Right lobe of liver (tissue), 4 donors: Measurements from ENCODE around the gene UBAC2.

Source experiments
- POLR2A ChIP-seq: fragments of 450-650 bp; IDR thresholded peaks from one replicate; pipeline ENCODE4 v1.6.1; 2017; ENCODE audit warnings: antibody characterized with exemption, mild to moderate bottlenecking
- TF ChIP-seq, protein P1 (sequence below), 4 donors: fragments of 200-600 bp in 3 of 4; fragments of 450-650 bp in 1 of 4; IDR thresholded peaks; one replicate each; pipeline versions ENCODE4 v1.5.1 to v1.8.0; 2016 to 2022; ENCODE audit warnings: antibody characterized with exemption in 4 of 4, mild to moderate bottlenecking in 2 of 4
- donor health status: DM: no; HTN: no; CAD: no.
- donor health status: DM: no; HTN: no; CAD: no.
- donor health status: DM: no; HTN: yes; CAD: no.

- TF ChIP-seq, protein P1, sequence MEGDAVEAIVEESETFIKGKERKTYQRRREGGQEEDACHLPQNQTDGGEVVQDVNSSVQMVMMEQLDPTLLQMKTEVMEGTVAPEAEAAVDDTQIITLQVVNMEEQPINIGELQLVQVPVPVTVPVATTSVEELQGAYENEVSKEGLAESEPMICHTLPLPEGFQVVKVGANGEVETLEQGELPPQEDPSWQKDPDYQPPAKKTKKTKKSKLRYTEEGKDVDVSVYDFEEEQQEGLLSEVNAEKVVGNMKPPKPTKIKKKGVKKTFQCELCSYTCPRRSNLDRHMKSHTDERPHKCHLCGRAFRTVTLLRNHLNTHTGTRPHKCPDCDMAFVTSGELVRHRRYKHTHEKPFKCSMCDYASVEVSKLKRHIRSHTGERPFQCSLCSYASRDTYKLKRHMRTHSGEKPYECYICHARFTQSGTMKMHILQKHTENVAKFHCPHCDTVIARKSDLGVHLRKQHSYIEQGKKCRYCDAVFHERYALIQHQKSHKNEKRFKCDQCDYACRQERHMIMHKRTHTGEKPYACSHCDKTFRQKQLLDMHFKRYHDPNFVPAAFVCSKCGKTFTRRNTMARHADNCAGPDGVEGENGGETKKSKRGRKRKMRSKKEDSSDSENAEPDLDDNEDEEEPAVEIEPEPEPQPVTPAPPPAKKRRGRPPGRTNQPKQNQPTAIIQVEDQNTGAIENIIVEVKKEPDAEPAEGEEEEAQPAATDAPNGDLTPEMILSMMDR (IDR thresholded peaks at IDR 0.05): no peak
- no peak for TF ChIP-seq POLR2A
Observed at GRCh38 chr13:99327761-99328160, 127.1 kb downstream of the UBAC2 start.
